NCI-H345 treated with DMSO at 0.1 percent for 48 hours (cell line): ENCODE results near the gene HSP90AB1.

Source experiments
- DNase-seq: peaks from one replicate; lab custom pipeline; 2025; ENCODE audit not compliant: unreplicated experiment; lab: John Stamatoyannopoulos, UW

The HSP90AB1 gene

DNA sequence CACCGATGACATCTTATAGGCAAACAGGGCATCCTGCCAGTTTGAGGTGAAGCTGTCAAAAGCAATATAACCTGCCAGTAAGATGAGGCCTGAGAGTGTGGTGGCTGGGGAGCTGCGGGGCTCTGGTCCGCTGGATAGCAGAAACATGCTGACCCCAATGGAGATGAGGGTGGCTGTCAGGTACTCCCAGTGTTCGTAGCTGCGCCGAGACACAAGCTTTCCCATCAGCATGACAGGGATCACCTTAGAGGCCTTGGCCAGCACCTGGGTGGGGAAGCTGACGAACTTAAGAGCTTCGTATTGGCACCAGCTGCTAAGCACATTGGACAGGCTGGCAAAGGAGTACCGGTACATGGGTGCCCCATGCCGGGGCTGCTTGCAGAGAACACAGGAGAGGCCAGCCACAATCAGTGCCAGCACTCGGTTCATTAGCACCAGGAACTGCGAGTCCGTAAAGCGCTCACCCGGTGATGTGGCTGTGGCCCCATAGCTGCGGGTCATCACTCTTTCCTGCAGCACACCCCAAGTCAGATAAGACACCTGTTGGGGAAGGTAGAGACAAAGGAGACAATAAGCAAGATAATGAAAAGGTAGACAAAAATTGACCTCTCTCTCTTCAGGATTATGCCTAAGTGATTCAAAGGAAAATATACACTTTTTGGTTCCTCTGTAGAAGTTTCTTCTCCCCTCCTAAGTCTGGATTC lies 8.4 kb downstream of the HSP90AB1 start:
- DNase-seq = no peak

DNA sequence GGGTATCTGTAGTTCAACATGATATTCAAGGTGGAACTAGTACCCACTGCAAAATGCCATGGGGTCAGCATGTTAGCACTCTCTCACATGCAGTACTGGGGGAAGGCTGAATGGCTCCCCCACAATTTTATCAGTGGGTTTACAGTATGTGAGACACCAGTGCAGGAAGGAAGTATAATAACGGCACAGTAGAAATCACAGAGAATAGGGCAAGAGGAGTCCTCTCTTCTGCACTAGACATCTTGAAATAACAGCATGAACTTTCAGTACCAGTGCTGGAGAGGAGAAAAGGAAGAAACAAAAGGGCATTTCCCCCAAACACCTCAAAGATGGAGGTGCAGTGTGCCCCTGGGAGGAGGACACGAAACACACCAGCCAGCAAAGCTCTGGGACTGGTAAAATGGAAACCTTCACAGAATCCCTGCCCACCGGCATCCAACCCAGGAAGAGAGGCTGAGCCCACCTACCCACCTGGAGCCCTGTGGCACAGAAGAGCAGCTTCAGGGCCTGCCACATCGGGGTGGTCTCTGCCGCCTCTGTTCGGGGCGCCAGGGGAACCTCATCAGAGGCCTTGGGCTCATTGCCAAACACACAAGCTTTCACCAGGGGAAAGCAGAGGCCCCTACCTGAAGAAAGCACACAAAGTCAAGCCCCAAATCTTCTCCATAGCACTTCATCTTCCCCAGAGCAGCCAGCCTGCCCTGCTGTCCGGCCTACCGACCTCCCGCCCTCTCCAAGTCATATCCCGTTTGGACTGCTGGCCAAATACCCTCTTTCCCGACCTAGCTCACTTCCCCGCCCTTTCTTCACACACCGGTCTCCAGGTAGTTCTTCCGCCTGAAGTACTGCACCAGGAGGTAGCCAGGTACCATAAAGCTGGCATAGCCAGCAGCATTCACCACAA lies 9.2 kb downstream of the HSP90AB1 start:
- DNase-seq = no peak

DNA sequence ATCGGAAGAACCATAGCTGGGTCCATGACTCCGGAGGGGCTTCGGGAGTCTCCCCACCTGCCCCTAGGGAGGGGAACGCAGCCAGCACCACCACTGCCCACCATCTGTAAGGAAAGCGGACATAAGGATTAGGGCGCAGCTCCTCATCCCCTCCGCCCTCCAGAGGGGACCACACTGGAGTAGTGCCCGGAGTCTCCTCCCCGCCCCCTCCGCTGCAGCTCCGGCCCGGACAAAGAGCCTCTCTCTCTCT lies 9.8 kb downstream of the HSP90AB1 start:
- DNase-seq = no peak

DNA sequence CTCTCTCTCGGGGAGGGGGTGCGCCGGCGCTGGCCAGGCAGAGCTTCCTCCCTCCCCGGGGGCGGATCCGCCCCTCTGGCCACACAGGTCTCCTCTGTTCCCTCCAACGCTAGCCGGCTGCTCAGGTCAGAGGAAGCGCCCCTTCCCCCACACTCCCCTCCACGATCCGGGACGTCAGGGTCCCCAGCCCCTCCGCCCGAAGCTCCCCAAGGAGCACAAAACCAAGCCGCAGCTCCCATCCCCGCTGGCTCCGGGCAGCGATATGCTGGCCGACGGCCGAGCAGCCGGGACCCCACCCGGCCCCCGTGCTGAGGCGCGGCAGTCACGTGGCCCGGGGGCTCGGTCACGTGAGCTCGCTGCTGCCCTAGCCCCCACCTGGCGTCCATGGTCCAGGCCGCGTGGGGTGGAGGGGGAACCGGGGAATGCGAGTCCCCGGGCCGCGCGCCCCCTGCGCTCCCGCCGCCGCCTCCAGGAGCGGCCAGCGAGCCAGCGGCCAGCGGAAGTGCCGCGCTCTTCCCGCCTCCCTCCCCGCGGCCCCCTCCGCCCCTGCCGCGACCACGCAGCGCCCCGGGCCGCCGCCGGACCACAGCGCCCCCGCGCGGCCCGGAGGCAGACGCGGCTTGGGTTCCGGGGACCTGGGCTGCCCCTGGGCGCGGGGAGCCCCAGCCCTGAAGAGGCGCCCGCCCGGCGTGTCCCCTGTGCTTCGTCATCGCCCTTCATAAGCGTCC lies 10.3 kb downstream of the HSP90AB1 start, which contains the start of gene SLC35B2:
SLC35B2 (minus strand) TSS at position 504 of the 728 bp plus-strand sequence; CDS start at position 386, 118 bp downstream.
- peak; percentile 37 for DNase-seq

DNA sequence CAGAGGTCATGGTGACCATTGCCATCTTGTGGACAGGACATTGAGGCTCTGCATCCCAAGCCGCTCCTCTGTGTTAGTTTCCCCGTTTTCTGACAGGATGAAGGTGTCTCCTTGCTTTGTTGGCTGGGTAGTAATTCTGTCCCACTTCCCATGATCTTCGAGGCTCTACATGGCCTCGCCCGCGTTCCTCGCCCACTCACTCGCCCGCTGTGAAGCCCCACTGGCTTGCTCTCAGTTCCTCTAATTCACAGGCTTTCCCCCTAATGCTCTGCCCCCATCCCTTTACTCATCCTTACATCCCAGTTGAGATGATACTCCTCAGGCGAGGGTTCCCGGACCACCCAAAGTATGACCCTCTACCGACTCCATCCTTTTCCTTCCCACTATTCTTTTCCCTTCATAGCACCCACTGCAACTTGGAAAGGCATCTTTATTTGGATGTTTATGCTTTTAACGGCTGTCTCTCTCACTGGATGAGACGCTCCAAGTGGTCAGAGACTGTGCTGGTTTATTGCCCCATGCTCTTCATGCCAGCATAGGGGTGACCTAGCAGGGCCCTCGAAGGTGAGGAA lies 10.9 kb downstream of the HSP90AB1 start:
- DNase-seq = no peak

DNA sequence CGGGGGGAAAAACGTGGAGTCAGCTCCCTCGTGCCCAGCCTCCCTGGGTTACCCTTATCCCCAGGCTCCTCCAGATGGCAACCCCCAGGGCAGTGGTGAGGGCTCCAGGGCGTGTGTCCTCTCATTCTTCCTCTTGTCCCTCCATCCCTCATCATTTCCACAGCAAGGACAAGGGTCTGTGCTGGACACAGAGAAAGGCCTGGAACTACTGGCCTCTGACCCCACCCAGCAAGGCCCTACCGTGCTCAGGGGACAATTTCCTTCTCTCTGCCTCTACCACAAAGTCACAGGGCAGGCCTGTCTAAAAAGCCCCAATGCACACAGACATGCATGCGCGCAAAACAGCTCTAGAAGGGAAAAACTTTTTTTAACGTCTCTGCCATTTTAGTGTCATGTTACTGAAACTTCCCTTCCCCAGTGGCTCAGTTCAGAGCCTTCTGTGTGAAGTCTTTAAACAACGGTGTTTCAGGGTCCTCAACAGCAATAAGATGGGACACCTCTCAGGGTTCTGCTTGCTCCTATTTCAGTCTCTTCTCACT lies 11.5 kb downstream of the HSP90AB1 start:
- DNase-seq = no peak

DNA sequence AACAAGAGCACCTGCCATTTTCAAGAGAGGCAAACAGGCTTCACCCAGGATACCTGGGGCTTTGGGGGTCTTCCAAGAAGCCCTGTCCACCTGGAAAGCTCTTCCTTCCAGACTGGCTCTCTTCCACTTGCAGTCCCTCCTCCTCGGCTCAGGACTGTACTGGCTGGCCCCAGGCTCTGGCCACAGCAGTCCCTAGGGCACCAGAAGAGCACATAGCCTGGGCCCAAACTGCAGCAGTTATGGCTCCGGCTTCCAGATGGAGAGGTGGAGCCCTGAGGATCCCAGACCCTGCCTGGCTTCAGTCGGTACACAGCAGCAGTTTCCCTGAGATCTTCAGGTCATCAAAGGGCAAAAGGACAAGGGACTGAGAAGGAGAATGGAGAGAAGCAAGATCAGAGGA lies 12.0 kb downstream of the HSP90AB1 start:
- DNase-seq = no peak

DNA sequence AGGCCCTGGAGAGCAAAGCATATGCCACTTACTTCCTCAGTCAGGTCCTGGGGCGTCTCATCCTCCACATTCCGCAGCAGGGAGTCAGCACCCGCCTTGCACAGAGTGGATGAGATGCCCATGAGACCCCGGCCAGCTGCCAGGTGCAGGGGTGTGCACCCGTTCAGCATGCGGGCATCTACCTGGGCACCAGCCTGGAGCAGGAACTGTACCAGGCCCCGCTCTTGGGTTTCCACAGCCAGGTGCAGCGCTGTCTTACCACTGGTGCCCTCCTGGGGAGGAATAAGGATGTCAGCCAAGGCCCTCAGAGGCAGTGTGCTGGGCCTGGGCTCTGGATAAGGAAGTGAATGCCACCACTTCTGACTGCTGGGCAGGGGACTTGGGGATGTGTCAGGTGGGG lies 13.1 kb downstream of the HSP90AB1 start:
- DNase-seq = no peak

DNA sequence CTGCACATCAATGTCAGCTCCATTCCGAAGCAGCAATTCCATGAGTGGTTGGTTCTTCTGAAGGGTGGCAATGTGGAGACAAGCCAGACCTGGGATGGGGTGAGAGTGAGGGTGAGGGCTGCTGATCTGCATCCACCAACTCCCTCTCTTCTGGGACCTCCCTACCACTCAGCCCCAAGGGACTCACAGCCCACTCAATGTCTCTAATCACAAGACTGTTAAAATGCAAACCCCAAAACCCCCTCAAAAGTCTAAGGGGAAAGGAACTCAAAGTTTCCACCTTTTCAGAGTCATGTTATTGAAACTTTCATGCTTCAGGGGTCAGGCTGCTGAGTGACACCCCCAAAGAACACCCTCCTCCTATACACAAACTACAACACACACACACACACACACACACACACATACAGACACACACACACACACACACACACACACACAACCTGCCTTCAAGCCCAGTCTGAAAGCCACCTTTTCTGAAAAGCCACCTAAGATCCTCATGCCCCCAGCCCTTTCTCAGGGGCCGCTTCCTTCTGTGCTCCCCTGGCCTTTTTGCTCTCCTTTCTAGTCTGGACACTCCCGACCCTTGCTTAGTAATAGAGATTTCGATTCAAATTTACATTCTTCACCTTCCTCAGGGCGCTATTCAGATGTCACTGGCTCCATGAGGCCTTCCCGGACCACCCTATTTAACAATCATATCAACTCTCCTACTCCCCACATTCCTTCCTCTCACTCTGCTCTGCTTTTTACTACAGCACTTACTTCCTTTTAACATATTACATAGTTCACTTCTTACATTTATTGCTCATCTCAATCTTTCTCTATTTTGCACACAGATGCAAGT lies 13.8 kb downstream of the HSP90AB1 start:
- DNase-seq = no peak

DNA sequence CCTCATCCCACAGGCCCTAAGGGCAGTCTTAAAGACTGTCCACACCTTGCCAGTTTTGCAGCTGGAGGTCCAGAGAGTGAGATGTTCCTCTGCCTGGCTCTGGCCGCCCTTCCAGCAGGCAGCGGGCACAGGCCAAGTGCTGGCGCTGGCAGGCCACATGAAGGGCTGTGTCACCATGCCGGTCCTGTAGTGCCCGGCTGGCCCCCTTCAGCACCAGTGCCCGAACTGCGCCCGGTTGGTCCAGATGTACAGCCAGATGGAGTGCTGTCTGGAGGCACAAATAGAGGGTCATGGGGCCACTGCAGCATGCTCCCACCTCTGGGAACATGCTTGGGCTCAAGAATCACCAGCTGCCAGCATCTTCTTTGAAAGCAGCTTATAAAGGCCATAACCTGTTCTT lies 14.7 kb downstream of the HSP90AB1 start:
- no peak for DNase-seq

DNA sequence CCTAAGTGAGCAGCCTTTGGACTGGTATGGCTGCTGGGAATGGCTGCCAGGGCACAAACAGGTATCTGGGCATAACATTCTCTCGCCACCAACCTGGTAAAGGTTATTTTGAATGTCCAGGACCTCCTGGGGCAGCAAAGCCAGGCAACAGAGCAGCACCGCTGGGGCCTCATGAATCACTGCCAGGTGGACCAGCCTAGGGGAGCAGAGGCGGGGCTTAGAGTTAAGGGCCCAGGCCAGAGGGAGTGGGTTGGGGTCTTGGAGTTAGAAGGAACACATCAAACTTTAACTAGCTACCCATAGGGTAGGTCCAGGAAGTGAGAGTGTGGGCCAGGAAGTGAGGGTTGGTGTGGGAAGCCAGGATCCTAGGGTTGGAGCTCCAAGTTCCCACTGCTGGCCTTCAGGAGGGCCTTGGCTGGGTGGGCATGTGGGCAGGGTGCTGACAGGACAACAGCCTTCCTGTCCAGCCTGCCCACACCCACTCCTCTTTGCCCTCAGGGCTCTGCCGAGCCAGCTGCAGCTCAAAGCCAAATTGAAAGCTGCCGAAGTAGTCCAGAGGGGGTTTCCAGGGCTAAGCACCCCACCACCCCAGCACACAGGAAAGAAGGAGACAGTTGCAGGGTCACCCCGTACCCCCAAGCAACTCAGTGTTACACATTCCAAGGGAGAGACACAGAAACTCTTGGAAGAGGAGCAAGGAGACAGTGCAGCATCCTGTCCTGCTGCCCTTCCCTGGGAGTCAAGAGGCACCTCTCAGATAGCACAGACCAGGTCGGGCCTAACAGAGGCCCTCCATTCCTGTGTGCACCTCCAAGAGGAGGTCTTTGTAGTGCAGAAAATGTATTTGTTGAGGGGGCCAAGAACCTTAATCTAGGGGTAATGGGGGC lies 15.8 kb downstream of the HSP90AB1 start:
- DNase-seq = no peak

DNA sequence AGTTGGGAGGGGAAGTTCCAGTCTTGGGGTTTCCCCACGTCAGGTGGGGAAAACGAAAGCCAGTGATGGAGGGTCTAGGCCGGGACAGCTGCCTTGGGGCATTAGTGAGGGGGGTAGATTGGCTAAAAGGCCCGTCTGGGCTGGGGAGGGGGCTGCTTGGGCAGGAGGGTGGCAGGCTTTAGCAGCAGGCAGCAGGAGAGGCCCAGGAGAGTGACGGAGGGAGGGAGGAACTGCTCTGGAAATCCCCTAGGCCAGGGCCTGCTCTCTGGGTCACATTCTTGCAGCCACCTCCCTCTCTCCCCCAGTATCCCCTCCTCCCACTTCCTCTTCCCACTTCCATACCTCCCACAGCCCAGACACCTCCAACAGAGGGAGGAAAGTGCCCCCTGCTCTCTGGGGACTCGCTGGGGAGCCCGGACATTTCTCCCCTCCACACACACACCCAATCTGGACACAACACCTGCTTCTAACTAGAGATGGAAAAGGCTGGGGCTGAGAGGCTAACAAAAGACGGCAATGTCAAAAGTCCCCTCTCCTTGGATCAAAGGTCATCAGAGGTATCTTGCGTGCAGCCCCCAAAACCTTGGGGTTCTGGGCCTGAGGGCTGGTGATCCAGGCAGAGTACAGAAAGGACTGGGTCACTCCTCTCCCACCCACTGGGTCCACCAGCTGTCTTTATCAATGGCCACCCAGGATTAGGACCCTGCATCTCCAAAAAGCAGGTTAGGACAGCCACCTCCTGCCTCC lies 16.6 kb downstream of the HSP90AB1 start:
- no peak for DNase-seq

DNA sequence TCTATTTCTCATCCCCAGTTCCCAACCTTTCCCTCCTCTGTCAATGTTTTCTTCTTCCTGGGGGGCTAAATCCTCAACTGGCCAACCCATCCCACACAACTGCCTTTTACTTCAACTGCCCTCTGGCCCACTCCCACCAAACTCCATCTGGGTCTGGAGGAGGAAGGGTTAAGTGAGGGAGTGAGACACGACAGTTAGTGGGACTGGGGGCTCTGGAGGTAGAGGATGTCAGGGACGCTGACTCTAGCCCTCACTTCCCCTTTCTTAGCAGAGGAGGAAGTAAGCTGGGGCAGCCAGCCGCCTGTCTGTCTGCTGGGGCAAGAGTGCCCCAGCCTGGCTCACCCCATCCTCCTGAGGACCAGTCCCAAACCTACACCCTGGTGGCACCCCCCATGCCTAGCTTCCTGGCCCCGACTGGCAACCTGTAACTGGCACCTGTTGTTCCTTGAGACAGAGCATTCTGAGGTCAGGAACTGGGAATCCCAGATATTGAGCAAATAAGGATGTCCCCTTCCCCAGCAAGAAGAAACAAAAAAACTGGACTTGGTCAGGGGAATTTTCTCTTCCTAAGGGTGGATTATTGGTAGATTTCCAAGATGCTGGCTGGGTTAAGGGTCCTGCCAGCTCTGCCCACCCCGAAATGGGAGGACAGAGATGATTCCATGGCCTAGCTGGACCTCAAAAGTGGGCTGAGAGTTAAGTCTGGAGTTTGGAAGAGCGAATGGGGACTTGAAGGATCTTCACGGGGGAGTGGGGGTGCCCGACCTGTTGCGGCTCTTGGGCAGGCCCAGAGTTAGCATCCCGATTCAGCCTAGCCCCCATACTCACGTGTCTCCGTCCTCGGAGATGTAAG lies 17.5 kb downstream of the HSP90AB1 start:
- DNase-seq = no peak

DNA sequence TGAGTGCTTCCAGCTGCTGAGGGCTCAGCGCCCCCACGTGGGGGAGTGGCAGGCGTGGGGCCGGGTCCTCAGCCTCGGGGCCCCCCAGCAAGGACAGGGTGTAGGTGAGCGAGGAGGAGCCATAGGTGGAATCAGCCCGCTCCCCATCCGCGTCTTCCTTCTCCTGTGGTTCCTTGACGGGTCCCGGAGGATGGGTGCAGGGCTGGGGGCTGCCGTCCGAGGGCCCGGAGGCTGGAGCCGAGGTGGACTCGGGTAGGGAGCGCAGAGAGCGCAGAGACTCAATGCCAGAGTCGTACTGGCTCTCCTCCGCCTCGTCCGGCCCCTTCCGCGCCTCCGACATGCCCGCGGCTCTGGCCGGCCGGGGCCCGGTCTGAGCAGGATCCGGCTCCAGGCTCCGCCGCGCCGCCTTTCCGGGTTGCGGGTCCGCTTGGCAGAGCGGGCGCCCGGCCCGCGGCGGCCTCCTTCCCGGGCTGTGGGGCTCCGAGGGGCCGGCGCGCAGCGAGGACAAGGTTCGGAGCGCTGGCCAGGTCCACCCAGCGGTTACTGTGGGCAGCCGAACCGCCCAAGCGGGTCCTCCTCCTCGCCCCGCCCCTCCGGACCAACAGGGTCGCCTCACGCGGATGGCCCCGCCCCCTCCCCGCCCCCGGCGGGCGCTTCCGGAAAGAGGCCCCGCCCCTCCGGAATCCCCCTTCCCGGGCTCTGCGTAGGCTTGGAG lies 18.3 kb downstream of the HSP90AB1 start, which contains the start of gene NFKBIE:
NFKBIE (minus strand) TSS at position 545 of the 715 bp plus-strand sequence; CDS start at position 340, 205 bp downstream.
- peak; percentile 70 for DNase-seq

DNA sequence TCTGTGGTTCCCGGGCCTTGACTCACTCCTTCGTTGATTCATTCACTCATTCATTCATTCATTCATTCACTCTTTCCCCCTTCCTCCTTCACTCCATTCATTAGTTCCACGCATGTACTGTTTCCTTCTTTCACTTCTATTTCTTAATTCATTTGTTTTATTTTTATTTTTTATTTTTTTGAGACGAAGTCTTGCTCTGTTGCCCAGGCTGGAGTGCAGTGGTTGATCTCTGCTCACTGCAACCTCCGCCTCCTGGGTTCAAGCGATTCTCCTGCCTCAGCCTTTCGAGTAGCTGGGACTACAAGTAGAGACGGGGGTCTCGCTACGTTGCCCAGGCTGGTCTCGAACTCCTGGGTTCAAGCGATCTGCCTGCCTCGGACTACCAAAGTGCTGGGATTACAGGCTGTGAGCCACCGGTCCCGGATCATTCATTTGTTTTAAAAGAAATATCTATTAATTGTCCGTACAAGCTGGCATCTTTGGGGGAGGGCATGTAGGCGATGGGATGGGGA lies 18.9 kb downstream of the HSP90AB1 start:
- no peak for DNase-seq

DNA sequence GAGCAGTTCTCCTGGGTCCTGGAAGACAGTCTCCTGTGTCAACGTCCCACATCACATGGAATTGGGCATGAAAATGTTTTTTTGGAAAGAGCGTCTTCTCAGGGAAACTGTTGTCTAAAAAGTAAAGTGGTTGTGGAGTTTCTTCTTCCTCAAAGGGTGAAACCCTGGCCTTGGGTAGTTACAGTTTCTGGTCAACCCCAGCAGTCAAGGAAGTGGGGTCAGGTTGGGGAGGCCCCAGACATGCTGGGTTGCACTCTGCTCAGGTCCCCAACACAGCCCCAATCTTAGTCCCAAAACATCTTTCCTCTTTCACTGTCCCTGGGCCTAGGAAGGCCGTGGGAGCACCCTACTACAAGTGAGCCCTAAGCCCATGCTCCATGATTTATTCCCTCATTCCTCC lies 19.4 kb downstream of the HSP90AB1 start:
- DNase-seq = no peak

DNA sequence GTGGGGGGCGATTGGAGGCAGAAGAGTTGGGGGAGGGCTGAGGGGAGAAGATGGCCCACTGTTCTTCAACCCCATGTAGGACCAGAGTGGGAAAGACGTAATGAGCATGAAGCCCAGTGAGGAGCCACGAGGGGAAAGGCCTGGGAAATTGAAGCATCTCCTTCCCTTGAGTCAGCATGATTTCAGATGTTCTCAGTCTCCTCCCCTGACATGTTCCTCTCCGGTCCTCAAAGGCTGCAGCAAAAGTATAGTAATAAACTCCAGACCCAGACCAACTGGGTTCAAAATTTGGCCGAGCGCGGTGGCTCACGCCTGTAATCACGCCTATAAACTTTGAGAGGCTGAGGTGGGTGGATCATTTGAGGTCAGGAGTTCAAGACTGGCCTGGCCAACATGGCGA lies 20.4 kb downstream of the HSP90AB1 start:
- DNase-seq = no peak
